Cerebellar nuclear complex (tissue), 1 donor: ENCODE results near the gene CEP170.

Source experiments
- DNase-seq, 2 experiments: peaks; one replicate each; lab custom pipeline; 2025; lab: John Stamatoyannopoulos, UW

The CEP170 gene

GRCh38 chr1:243254927-243255790 is at the start of gene CEP170:
Gene CEP170, minus strand, starts transcription at chr1:243255281. Its CDS starts 30,001 bp downstream, at chr1:243225280.
- DNase-seq: peak; percentile 72 to 77

GRCh38 chr1:243301059-243301458 is 46.0 kb upstream of the CEP170 start:
- DNase-seq: no peak

GRCh38 chr1:243299069-243299468 is 44.0 kb upstream of the CEP170 start:
- DNase-seq: no peak

GRCh38 chr1:243294723-243295121 is 39.6 kb upstream of the CEP170 start:
- no peak for DNase-seq

GRCh38 chr1:243293941-243294722 is 39.1 kb upstream of the CEP170 start:
- no peak for DNase-seq

- no peak for DNase-seq
These were observed 37.0 kb upstream of the CEP170 start for GRCh38 chr1:243292117-243292516.

- no peak for DNase-seq
These were observed 36.2 kb upstream of the CEP170 start for GRCh38 chr1:243291292-243291691.

- no peak for DNase-seq
These were observed 33.0 kb upstream of the CEP170 start for GRCh38 chr1:243288062-243288461.

GRCh38 chr1:243287652-243288051 is 32.6 kb upstream of the CEP170 start:
- DNase-seq: no peak

GRCh38 chr1:243287123-243287460 is 32.0 kb upstream of the CEP170 start:
- no peak for DNase-seq

GRCh38 chr1:243286409-243287122 is 31.5 kb upstream of the CEP170 start:
- DNase-seq: no peak

GRCh38 chr1:243281672-243282071 is 26.6 kb upstream of the CEP170 start:
- no peak for DNase-seq

- DNase-seq: no peak
These were observed 25.6 kb upstream of the CEP170 start for GRCh38 chr1:243280571-243281129.

GRCh38 chr1:243275316-243275715 is 20.2 kb upstream of the CEP170 start:
- DNase-seq: no peak

- DNase-seq: no peak
These were observed 18.9 kb upstream of the CEP170 start for GRCh38 chr1:243273945-243274344.

GRCh38 chr1:243273506-243273905 is 18.4 kb upstream of the CEP170 start:
- DNase-seq: no peak

- no peak for DNase-seq
These were observed 17.3 kb upstream of the CEP170 start for GRCh38 chr1:243272401-243272800.

GRCh38 chr1:243271996-243272395 is 16.9 kb upstream of the CEP170 start:
- no peak for DNase-seq

GRCh38 chr1:243270097-243270864 is 15.2 kb upstream of the CEP170 start:
- DNase-seq: no peak

- no peak for DNase-seq
These were observed 14.3 kb upstream of the CEP170 start for GRCh38 chr1:243269461-243269801.

- DNase-seq: no peak
These were observed 13.8 kb upstream of the CEP170 start for GRCh38 chr1:243268751-243269460.
